ENCODE results near the gene TMEM108.

DNA sequence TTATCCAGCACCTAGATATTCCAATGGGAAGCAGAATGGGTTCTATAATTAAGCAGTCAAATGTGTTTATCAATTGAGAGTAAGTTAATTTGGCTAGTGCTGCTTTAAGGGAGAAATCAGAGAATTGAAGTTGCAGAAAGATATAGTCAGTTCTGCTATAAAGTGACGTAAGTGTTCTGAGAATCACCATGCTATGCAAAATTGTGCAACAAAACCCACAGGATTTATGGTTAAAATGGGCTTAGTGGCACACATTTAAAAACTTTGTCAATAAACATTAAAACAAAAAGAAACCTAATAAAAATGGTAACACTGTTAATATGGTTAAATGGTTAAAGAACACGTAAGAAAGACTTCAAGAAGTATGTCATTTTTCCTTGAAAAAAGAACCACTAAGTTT is 74.5 kb downstream of the TMEM108 start:
- TF ChIP-seq, protein P1, sequence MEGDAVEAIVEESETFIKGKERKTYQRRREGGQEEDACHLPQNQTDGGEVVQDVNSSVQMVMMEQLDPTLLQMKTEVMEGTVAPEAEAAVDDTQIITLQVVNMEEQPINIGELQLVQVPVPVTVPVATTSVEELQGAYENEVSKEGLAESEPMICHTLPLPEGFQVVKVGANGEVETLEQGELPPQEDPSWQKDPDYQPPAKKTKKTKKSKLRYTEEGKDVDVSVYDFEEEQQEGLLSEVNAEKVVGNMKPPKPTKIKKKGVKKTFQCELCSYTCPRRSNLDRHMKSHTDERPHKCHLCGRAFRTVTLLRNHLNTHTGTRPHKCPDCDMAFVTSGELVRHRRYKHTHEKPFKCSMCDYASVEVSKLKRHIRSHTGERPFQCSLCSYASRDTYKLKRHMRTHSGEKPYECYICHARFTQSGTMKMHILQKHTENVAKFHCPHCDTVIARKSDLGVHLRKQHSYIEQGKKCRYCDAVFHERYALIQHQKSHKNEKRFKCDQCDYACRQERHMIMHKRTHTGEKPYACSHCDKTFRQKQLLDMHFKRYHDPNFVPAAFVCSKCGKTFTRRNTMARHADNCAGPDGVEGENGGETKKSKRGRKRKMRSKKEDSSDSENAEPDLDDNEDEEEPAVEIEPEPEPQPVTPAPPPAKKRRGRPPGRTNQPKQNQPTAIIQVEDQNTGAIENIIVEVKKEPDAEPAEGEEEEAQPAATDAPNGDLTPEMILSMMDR (conservative IDR thresholded peaks at IDR 0.05), result no peak
- no peak for TF ChIP-seq ZFX (IDR thresholded peaks at IDR 0.05)
